K562 (cell line): ENCODE data around the gene CLCN6. TPM values are rescaled to one million over a fixed set of nuclear protein-coding genes. Genes with fewer than 3 reads are reported as not detected.
A peak's percentile ranks its signal among the peaks of the same experiment; 100 is the strongest.

Source experiments
- ARID2 ChIP-seq: fragments of 450-650 bp; IDR thresholded peaks from 2 replicates; pipeline ENCODE4 v1.6.1; 2017; ENCODE audit warnings: antibody characterized with exemption, mild to moderate bottlenecking
- CTCF ChIP-seq, 3 experiments: IDR thresholded peaks in 2 of 3; conservative IDR thresholded peaks in 1 of 3; 2 replicates each; pipeline ENCODE4 v1.5.1; 2011 to 2012; ENCODE audit warnings: low read length in 3 of 3, mild to moderate bottlenecking in 3 of 3, control low read depth in 2 of 3, improper control_type of control experiment in 1 of 3, inconsistent platforms in 1 of 3, low read depth in 1 of 3, mixed read lengths in 1 of 3, moderate library complexity in 1 of 3; ENCODE audit not compliant: insufficient read depth in 2 of 3
- DACH1 ChIP-seq: fragments of 450-650 bp; IDR thresholded peaks from 2 replicates; pipeline ENCODE4 v1.6.1; 2018; ENCODE audit not compliant: partially characterized antibody
- EGR1 ChIP-seq: fragments of 450-650 bp; conservative IDR thresholded peaks from 2 replicates; pipeline ENCODE4 v1.6.1; 2017; ENCODE audit warnings: mild to moderate bottlenecking
- GTF2B ChIP-seq: IDR thresholded peaks from 2 replicates; pipeline ENCODE4 v1.6.1; 2011; ENCODE audit not compliant: insufficient read length; ENCODE audit errors: extremely low read depth
- HINFP ChIP-seq: fragments of 450-650 bp; conservative IDR thresholded peaks from 2 replicates; pipeline ENCODE4 v1.6.1; 2016; ENCODE audit warnings: missing genetic modification characterization, low read depth, mild to moderate bottlenecking, control low read depth, missing compliant biosample characterization
- MNT ChIP-seq, 2 experiments: fragments of 450-650 bp; conservative IDR thresholded peaks; 2 replicates each; pipeline ENCODE4 v1.6.1; 2017; ENCODE audit warnings: mild to moderate bottlenecking in 2 of 2, moderate library complexity in 2 of 2
- MYNN ChIP-seq, 2 experiments: sonication (generic); formaldehyde crosslinking in 1 of 2; IDR thresholded peaks; 2 replicates each; pipeline versions ENCODE4 v1.5.0 to v1.6.1; 2016 to 2020; ENCODE audit warnings: antibody characterized with exemption in 1 of 2, missing genetic modification reagents in 1 of 2
- NR2C2 ChIP-seq, 2 experiments: fragments of 200-800 bp in 1 of 2; sonication (Bioruptor generic) in 1 of 2; sonication (generic) in 1 of 2; formaldehyde crosslinking in 1 of 2; IDR thresholded peaks; 2 replicates each; pipeline versions ENCODE4 v1.6.1 to v1.8.0; 2016 to 2022; ENCODE audit warnings: mild to moderate bottlenecking in 1 of 2, missing compliant biosample characterization in 1 of 2, missing genetic modification characterization in 1 of 2, missing genetic modification reagents in 1 of 2
- POLR3A ChIP-seq: IDR thresholded peaks from 2 replicates; pipeline ENCODE4 v1.6.1; 2011; ENCODE audit warnings: borderline replicate concordance, mild to moderate bottlenecking, moderate library complexity; ENCODE audit not compliant: insufficient read length, insufficient read depth; ENCODE audit errors: extremely low read depth
- POLR3G ChIP-seq: IDR thresholded peaks from 2 replicates; pipeline ENCODE4 v1.6.1; 2011; ENCODE audit not compliant: insufficient read length, insufficient replicate concordance; ENCODE audit errors: extremely low read depth
- RBFOX2 ChIP-seq: fragments of 200-400 bp; formaldehyde crosslinking; IDR thresholded peaks from 2 replicates; pipeline ENCODE4 v1.6.1; 2017; ENCODE audit warnings: low read depth, mild to moderate bottlenecking, low read length, moderate library complexity
- SIN3B ChIP-seq: fragments of 450-650 bp; IDR thresholded peaks from 2 replicates; pipeline ENCODE4 v1.6.1; 2017; ENCODE audit warnings: low read depth, mild to moderate bottlenecking, moderate library complexity
- TFAM ChIP-seq: fragments of 250-450 bp; sonication (Bioruptor Pico); conservative IDR thresholded peaks from 2 replicates; pipeline ENCODE4 v1.5.0; 2021; ENCODE audit warnings: mild to moderate bottlenecking, moderate library complexity
- U2AF1 ChIP-seq: fragments of 200-400 bp; formaldehyde crosslinking; optimal IDR thresholded peaks from 2 replicates; pipeline ENCODE3; 2017; ENCODE audit warnings: mild to moderate bottlenecking, low read depth, low read length, moderate library complexity
- U2AF2 ChIP-seq: fragments of 200-400 bp; formaldehyde crosslinking; optimal IDR thresholded peaks from 2 replicates; pipeline ENCODE3; 2017; ENCODE audit warnings: low read depth, mild to moderate bottlenecking, low read length
- VEZF1 ChIP-seq: fragments of 200-800 bp; sonication (Bioruptor generic); IDR thresholded peaks from 2 replicates; pipeline ENCODE4 v1.6.1; 2017; ENCODE audit warnings: missing genetic modification characterization, missing compliant biosample characterization
- WHSC1 ChIP-seq: IDR thresholded peaks from one replicate; pipeline ENCODE4 v1.6.1; 2012; ENCODE audit warnings: low read length, control low read depth, inconsistent platforms
- ZNF224 ChIP-seq: sonication (generic); formaldehyde crosslinking; IDR thresholded peaks from 2 replicates; pipeline ENCODE4 v1.8.0; 2022; ENCODE audit warnings: mild to moderate bottlenecking, missing genetic modification reagents
- ZNF23 ChIP-seq: fragments of 250-450 bp; sonication (Bioruptor Pico); IDR thresholded peaks from 2 replicates; pipeline ENCODE4 v1.4.0; 2020; ENCODE audit warnings: mild to moderate bottlenecking
- polyA plus RNA-seq, 8 experiments: library from polyadenylated mRNA; depleted of rRNA in 4 of 8; stranded (reverse) in 5 of 8; unstranded in 3 of 8; fragments of >200 nt; fragmentation: Nextera tagmentation in 2 of 8; fragmentation: Illumina TruSeq in 1 of 8; extraction: Ambion mirVana in 2 of 8; extraction: Trizol in 1 of 8; gene quantifications; 2 replicates each; pipeline versions ENCODE4 v1.2.1 to v1.2.3, GENCODE V29; 2011 to 2014; ENCODE audit warnings: inconsistent platforms in 1 of 8, missing spikeins in 1 of 8
- total RNA-seq, 7 experiments: library from RNA; depleted of rRNA in 6 of 7; stranded (reverse); fragments of >200 nt in 6 of 7; fragmentation: Illumina TruSeq in 2 of 7; extraction: Trizol in 2 of 7; gene quantifications; 2 replicates each; pipeline versions ENCODE4 v1.2.1 to v1.2.3, GENCODE V29; 2011 to 2021; ENCODE audit warnings: low replicate concordance in 1 of 7

Gene CLCN6
- total and polyA plus RNA-seq, 9 of the 15 experiments (the other 6 are each of a cell fraction or from before 2014, with no cell fraction given), result 2.0 to 21.8 (median 13.6) TPM

GRCh38 chr1:11761988-11762406, 44.0 kb upstream of the CLCN6 start, which contains the start of gene C1orf167 (continued):
- TF ChIP-seq GTF2B (no peak), ZNF224 (no peak), NR2C2 (CRISPR knock-in tag; IDR thresholded peaks at IDR 0.05) (no peak), NR2C2 (tag; IDR thresholded peaks at IDR 0.05) (no peak), VEZF1 (CRISPR knock-in tag) (peak; percentile 53; the same call in 1 of the 2 replicates), MYNN (IDR thresholded peaks at IDR 0.05) (no peak), MYNN (CRISPR knock-in tag; IDR thresholded peaks at IDR 0.05) (no peak), HINFP (tag) (no peak), EGR1 (peak; percentile 52; the same call in 1 of the 2 replicates), POLR3A (no peak), POLR3G (no peak), SIN3B (no peak), CTCF (IDR thresholded peaks at IDR 0.05 in 2 of 3, conservative IDR thresholded peaks at IDR 0.05 in 1 of 3; ENCODE audit: insufficient read depth in 2 of 3, low read depth in 1 of 3, low read length in 3 of 3) (no peak), TFAM (CRISPR knock-in tag) (no peak), U2AF2 (no peak), ZNF23 (CRISPR knock-in tag) (no peak), DACH1 (no peak), U2AF1 (no peak), RBFOX2 (peak; percentile 52), MNT (conservative IDR thresholded peaks at IDR 0.05) (peak in 1 of 2 experiments; percentile 74; a peak in 3 of 4 replicates), ARID2 (no peak), WHSC1 (no peak)
